BE2C (cell line): ENCODE results near the gene PRKG1.

Source experiments
- DNase-seq: peaks from one replicate; pipeline ENCODE4 v3.0.0-alpha.2; 2020
- H3K27me3 ChIP-seq: fragments of 250-450 bp; sonication (Bioruptor Pico); 2 replicates; pipeline ENCODE4 v1.5.1; 2020; ENCODE audit warnings: mild to moderate bottlenecking
- H3K36me3 ChIP-seq: fragments of 250-450 bp; sonication (Bioruptor Pico); 2 replicates; pipeline ENCODE4 v1.5.1; 2020; ENCODE audit warnings: mild to moderate bottlenecking
- H3K4me1 ChIP-seq: fragments of 250-450 bp; sonication (Bioruptor Pico); 2 replicates; pipeline ENCODE4 v1.5.1; 2020
- H3K4me3 ChIP-seq: 2 replicates; pipeline ENCODE4 v1.5.1; 2011; ENCODE audit warnings: low read depth, low read length
- H3K9me3 ChIP-seq: fragments of 250-450 bp; sonication (Bioruptor Pico); 2 replicates; pipeline ENCODE4 v1.5.1; 2020
- TF ChIP-seq, protein P1 (sequence below): IDR thresholded peaks from 2 replicates; pipeline ENCODE4 v1.5.1; 2012; ENCODE audit warnings: mild to moderate bottlenecking, low read depth, low read length

PRKG1 gene

DNA sequence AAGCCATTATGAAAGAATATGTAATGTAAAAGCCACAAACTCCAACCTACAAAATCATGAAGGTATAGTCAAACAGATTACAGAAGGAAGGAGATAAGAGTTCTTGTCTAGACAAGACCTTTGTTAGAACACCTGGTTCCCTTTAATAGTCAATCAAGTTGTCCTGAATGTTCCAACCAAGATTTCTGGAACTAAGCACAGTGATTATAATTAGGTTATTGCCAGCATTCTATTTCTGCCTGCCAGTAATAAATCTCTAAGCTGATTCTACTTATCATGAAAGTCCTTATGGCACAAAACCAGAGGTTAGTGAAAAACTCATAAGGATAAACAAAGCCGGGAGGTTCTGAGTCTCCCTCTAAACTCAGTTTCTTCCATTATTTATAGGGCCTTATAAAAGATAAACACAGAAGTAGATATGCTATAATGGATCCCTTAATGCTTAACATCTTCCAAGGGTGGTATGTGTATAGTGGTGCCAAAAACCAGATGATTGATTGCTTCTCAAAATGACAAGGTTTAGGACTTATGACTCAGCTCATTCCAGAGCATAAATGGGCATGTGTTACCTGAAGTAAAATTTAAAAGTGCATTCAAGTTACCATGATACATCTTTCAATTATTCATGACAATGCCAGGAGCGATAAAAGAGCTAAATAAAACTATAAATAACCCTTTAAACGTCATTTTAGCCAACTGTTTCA, 387.9 kb downstream of the PRKG1 start:
- H3K4me1 ChIP-seq, result no peaks in the 10 kb centered on the region
- H3K4me3 ChIP-seq, result no peak overlapping the region
- TF ChIP-seq, protein P1, sequence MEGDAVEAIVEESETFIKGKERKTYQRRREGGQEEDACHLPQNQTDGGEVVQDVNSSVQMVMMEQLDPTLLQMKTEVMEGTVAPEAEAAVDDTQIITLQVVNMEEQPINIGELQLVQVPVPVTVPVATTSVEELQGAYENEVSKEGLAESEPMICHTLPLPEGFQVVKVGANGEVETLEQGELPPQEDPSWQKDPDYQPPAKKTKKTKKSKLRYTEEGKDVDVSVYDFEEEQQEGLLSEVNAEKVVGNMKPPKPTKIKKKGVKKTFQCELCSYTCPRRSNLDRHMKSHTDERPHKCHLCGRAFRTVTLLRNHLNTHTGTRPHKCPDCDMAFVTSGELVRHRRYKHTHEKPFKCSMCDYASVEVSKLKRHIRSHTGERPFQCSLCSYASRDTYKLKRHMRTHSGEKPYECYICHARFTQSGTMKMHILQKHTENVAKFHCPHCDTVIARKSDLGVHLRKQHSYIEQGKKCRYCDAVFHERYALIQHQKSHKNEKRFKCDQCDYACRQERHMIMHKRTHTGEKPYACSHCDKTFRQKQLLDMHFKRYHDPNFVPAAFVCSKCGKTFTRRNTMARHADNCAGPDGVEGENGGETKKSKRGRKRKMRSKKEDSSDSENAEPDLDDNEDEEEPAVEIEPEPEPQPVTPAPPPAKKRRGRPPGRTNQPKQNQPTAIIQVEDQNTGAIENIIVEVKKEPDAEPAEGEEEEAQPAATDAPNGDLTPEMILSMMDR, result no peak
- no peaks in the 10 kb centered on the region for H3K27me3 ChIP-seq
- no peak for DNase-seq
- H3K36me3 ChIP-seq, result no peaks in the 10 kb centered on the region
- no peaks in the 10 kb centered on the region for H3K9me3 ChIP-seq

DNA sequence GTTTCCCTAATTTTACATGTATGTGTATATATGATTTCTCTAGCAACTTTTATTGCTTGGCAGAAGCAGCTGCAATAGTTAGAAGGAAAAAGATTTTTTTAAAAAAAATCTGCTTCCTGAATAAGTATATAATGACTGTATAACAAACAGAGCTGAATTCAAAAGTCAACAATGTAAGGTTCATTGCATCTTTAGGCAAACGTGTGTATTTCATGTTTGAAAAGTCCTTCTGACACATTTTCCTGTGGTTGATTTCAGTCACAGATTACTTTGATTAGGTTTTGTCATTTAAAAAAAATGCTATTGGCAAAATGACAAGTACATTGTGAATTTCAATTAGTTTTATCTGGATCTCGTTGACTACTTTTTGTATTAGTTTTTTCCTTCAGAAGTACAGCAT, 394.1 kb downstream of the PRKG1 start:
- H3K9me3 ChIP-seq, result no peaks in the 10 kb centered on the region

GRCh38 chr10:51469686-51470085, 395.4 kb downstream of the PRKG1 start:
- no peak for DNase-seq
- Histone ChIP-seq H3K27me3 (no peaks in the 10 kb centered on the region), H3K9me3 (no peaks in the 10 kb centered on the region), H3K4me3 (no peak overlapping the region), H3K4me1 (no peaks in the 10 kb centered on the region), H3K36me3 (no peaks in the 10 kb centered on the region)
- TF ChIP-seq, protein P1, result no peak

More for the DNA sequence above, 394.1 kb downstream of the PRKG1 start:
- H3K36me3 ChIP-seq, result no peaks in the 10 kb centered on the region
- H3K4me3 ChIP-seq, result no peak overlapping the region
- TF ChIP-seq, protein P1, result no peak
- no peaks in the 10 kb centered on the region for H3K4me1 ChIP-seq
- H3K27me3 ChIP-seq, result no peaks in the 10 kb centered on the region
- no peak for DNase-seq

DNA sequence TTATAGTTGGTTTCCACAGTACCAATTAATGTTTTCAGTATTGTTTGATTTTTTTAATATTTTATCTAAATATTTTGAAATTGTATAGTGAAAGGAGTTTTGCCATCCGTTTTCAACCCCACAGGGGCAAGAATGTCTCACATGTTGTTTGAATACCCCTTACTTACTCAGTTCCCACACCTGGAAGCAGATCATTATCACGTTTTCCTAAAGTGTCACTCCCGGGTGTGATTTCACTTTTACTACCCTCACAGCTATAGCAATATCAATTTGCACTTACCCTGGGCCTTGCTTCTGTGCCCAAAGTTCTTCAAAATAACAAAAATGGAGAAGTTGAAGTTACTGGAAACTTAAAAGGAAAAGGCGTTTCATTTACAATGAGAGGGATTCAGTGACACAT, 397.0 kb downstream of the PRKG1 start:
- no peaks in the 10 kb centered on the region for H3K4me1 ChIP-seq
- no peak for DNase-seq
- no peaks in the 10 kb centered on the region for H3K9me3 ChIP-seq
- H3K4me3 ChIP-seq, result no peak overlapping the region
- H3K27me3 ChIP-seq, result no peaks in the 10 kb centered on the region
- TF ChIP-seq, protein P1, result no peak
- no peaks in the 10 kb centered on the region for H3K36me3 ChIP-seq

DNA sequence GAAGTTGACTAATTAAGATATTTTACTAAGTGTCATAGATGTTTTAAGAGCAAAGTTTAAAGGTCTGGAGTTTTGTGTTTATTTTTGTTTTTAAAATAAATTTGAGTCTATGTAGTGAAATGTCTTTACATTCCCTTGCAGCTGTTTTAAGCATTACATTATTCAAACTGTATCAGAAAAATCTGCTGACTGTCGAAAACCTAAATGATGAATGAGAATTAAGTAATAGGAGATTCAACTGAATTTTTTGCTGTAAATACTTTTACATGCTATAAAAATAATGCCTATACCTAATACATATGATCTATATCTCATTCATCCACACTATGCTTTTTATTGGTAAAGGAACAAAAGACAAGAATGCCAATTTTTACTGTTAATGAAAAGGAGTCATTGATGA, 397.9 kb downstream of the PRKG1 start:
- Histone ChIP-seq H3K4me3 (no peak overlapping the region), H3K27me3 (no peaks in the 10 kb centered on the region), H3K9me3 (no peaks in the 10 kb centered on the region), H3K36me3 (no peaks in the 10 kb centered on the region), H3K4me1 (no peaks in the 10 kb centered on the region)
- TF ChIP-seq, protein P1, result no peak
- DNase-seq, result no peak

DNA sequence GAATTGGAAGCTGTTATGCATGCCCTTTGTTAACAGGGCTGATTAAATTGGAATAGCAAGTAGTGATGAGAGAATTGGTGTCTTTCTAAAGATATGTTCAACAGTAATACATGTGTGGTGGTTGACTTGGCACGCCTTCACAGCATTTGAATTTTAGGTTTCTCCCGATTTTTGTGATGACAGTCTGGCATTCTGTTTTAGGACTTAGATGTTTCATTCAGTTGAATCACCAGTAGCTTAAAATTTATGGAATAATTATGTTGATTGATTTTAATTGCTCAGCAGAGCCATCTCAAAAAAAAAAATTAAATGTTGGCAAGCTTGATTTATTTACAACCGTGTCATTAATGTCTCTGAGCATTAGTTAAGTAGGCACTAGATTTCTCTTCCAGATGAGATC, 405.4 kb downstream of the PRKG1 start:
- TF ChIP-seq, protein P1, result no peak
- no peaks in the 10 kb centered on the region for H3K4me1 ChIP-seq
- no peak overlapping the region for H3K4me3 ChIP-seq
- no peaks in the 10 kb centered on the region for H3K36me3 ChIP-seq
- DNase-seq, result no peak
- H3K9me3 ChIP-seq, result no peaks in the 10 kb centered on the region
- no peaks in the 10 kb centered on the region for H3K27me3 ChIP-seq
